Nephron progenitor cell (in vitro differentiated cells): Measurements from ENCODE around the gene SLC38A3.

Experiments used
- DNase-seq: peaks from one replicate; pipeline ENCODE4 v3.0.0; 2021
- H3K27ac Mint-ChIP-seq: 2 replicates; pipeline ENCODE4 v1.8.0; 2021; ENCODE audit warnings: mild to moderate bottlenecking, moderate library complexity, mixed read lengths
- H3K27me3 Mint-ChIP-seq: 2 replicates; pipeline ENCODE4 v1.8.0; 2021; ENCODE audit warnings: mild to moderate bottlenecking, low read depth, mixed read lengths; ENCODE audit not compliant: poor library complexity
- H3K36me3 Mint-ChIP-seq: 2 replicates; pipeline ENCODE4 v1.8.0; 2021; ENCODE audit warnings: low read depth, mixed read lengths
- H3K4me1 Mint-ChIP-seq: 2 replicates; pipeline ENCODE4 v1.8.0; 2021; ENCODE audit warnings: mixed read lengths
- H3K4me3 Mint-ChIP-seq: 2 replicates; pipeline ENCODE4 v1.8.0; 2021; ENCODE audit warnings: mild to moderate bottlenecking, moderate library complexity, mixed read lengths
- H3K9me3 Mint-ChIP-seq: 2 replicates; pipeline ENCODE4 v1.8.0; 2021; ENCODE audit warnings: mild to moderate bottlenecking, moderate library complexity, mixed read lengths
- CTCF ChIP-seq: fragments of 200-600 bp; sonication (generic); IDR thresholded peaks from 2 replicates; pipeline ENCODE4 v1.5.0; 2021; ENCODE audit warnings: antibody characterized with exemption

SLC38A3 gene

GRCh38 chr3:50158530-50159146 lies 46.4 kb upstream of the SLC38A3 start:
- Mint-ChIP-seq H3K9me3 (no peaks in the 10 kb centered on the region), H3K27me3 (peaks cover 4% of the 10 kb centered on the region), H3K4me3 (peak overlapping the region; percentile 94), H3K27ac (peak overlapping the region; percentile 85), H3K36me3 (peaks cover 34% of the 10 kb centered on the region), H3K4me1 (peaks cover 81% of the 10 kb centered on the region)
- no peak for DNase-seq
- no peak for TF ChIP-seq CTCF

GRCh38 chr3:50160561-50160983 lies 44.5 kb upstream of the SLC38A3 start:
- H3K4me3 Mint-ChIP-seq, result no peak overlapping the region
- peaks cover 44% of the 10 kb centered on the region for H3K36me3 Mint-ChIP-seq

GRCh38 chr3:50161320-50161719 lies 43.8 kb upstream of the SLC38A3 start:
- Mint-ChIP-seq H3K36me3 (peaks cover 44% of the 10 kb centered on the region), H3K4me1 (peaks cover 93% of the 10 kb centered on the region), H3K4me3 (peak overlapping the region; percentile 42), H3K27ac (peak overlapping the region; percentile 92), H3K27me3 (no peaks in the 10 kb centered on the region), H3K9me3 (no peaks in the 10 kb centered on the region)
- no peak for TF ChIP-seq CTCF
- DNase-seq, result no peak

More at GRCh38 chr3:50160561-50160983, 44.5 kb upstream of the SLC38A3 start:
- no peak for TF ChIP-seq CTCF
- DNase-seq, result no peak
- Mint-ChIP-seq H3K4me1 (peaks cover 92% of the 10 kb centered on the region), H3K9me3 (no peaks in the 10 kb centered on the region), H3K27me3 (no peaks in the 10 kb centered on the region), H3K27ac (no peak overlapping the region)

GRCh38 chr3:50162034-50162883 lies 42.8 kb upstream of the SLC38A3 start:
- H3K27me3 Mint-ChIP-seq, result no peaks in the 10 kb centered on the region
- peak overlapping the region; percentile 84 for H3K27ac Mint-ChIP-seq
- H3K4me1 Mint-ChIP-seq, result peaks cover 98% of the 10 kb centered on the region
- TF ChIP-seq CTCF, result no peak
- H3K36me3 Mint-ChIP-seq, result peaks cover 44% of the 10 kb centered on the region
- H3K9me3 Mint-ChIP-seq, result no peaks in the 10 kb centered on the region
- no peak for DNase-seq
- peak overlapping the region; percentile 1 for H3K4me3 Mint-ChIP-seq

- no peak for DNase-seq
- Mint-ChIP-seq H3K27me3 (no peaks in the 10 kb centered on the region), H3K9me3 (no peaks in the 10 kb centered on the region), H3K36me3 (peaks cover 38% of the 10 kb centered on the region), H3K4me1 (peaks cover 98% of the 10 kb centered on the region), H3K27ac (peak overlapping the region; percentile 100), H3K4me3 (peak overlapping the region; percentile 34)
- TF ChIP-seq CTCF, result no peak
Measured at GRCh38 chr3:50163572-50164455, 41.3 kb upstream of the SLC38A3 start.
